ENCODE measurements around the gene HIVEP3.

The HIVEP3 gene

DNA sequence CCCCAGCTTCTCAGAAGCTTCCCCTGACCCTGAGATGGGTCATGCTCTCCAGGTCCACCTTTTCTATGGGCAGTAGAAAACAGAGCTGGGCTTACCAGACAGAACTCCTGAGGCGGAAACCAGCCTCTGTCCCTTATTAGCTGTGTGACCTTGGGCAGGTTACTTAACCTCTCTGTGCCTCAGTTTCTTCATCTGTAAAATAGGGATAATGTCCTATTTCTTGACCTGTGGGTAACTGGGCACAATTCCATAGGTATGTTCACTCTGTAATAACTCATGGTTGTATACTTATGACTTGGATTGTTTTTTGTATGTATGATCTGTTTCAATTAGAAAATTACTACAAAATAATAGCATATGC, 377.1 kb downstream of the HIVEP3 start:
- TF ChIP-seq POLR2A (IDR thresholded peaks at IDR 0.05; ENCODE audit: low read length) (no peak), GATA1 (IDR thresholded peaks at IDR 0.05; ENCODE audit: low read depth, low read length) (no peak)
- no peak for DNase-seq

- no peak for DNase-seq
- TF ChIP-seq GATA1 (IDR thresholded peaks at IDR 0.05; ENCODE audit: low read depth, low read length) (no peak), POLR2A (IDR thresholded peaks at IDR 0.05; ENCODE audit: low read length) (no peak)
Measured at GRCh38 chr1:41540886-41541591, 377.7 kb downstream of the HIVEP3 start.

GRCh38 chr1:41539999-41540398, 378.7 kb downstream of the HIVEP3 start:
- DNase-seq: no peak
- TF ChIP-seq GATA1 (IDR thresholded peaks at IDR 0.05; ENCODE audit: low read depth, low read length): no peak

- TF ChIP-seq POLR2A (IDR thresholded peaks at IDR 0.05; ENCODE audit: low read length) (no peak), GATA1 (IDR thresholded peaks at IDR 0.05; ENCODE audit: low read depth, low read length) (no peak)
- no peak for DNase-seq
Measured at GRCh38 chr1:41539418-41539805, 379.3 kb downstream of the HIVEP3 start.

DNA sequence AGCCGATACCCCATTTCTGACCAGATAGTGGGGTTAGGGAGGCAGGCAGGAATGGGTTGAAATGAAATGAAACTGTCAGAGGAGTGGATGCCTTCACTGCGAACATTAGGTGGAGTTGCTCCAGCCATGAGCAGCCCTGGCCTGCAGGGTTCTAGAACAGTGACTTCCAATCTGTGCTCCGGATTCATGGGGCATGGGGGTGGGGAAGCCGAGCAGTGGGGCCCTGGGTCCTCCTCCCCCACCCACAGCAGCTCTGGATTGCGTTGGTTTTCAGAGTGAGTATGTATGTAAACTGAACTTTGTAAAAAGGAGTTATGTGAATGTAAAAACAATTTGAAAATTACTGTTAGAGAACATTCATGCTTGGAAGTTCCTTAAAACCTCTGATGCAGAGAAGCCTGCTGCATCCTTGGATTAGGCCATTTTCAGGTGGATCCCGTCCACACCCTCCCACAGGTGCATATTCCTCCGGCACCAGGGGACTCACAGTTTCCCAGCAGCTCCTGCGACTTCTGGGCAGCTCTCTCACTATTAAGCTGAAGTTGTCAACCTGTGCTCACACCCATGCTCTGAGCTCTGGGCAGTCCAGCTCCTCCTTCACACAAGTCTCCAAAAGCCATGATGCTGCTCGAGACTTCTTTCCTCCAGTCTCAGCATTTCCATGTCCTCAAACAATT, 379.8 kb downstream of the HIVEP3 start:
- no peak for TF ChIP-seq POLR2A (IDR thresholded peaks at IDR 0.05; ENCODE audit: low read length)
- TF ChIP-seq GATA1 (IDR thresholded peaks at IDR 0.05; ENCODE audit: low read depth, low read length): no peak
- no peak for DNase-seq

DNA sequence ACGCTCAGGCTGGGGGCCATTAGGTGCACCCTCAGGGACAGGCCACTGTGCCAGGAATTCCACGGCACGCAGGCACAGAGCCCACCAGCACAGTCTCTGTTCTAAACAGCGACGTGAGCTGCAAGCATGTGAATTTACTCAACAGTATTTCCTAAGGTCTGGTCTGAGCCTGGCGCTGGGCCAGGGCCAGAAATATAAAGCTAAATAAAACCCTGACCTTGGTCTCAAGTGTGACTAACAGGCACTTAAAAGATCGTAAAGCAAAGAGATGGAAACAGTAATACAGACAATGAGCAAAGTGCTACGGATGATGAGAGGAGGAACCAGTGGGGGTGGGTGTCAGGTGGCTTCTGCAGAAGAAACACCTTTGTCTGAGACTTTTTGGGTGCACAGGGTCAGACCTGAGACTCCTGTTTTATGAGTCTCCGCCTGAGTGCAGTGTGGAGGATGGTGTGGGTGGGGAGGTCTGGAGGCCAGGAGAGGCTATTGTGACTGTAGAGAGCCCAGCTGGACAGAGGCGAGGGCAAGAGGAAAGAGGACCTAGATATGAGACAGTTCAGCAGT, 380.9 kb downstream of the HIVEP3 start:
- no peak for DNase-seq
- TF ChIP-seq GATA1 (IDR thresholded peaks at IDR 0.05; ENCODE audit: low read depth, low read length) (no peak), POLR2A (IDR thresholded peaks at IDR 0.05; ENCODE audit: low read length) (no peak)

GRCh38 chr1:41537251-41537650, 381.5 kb downstream of the HIVEP3 start:
- no peak for DNase-seq
- TF ChIP-seq POLR2A (IDR thresholded peaks at IDR 0.05; ENCODE audit: low read length) (no peak), GATA1 (IDR thresholded peaks at IDR 0.05; ENCODE audit: low read depth, low read length) (no peak)

GRCh38 chr1:41536361-41536802, 382.3 kb downstream of the HIVEP3 start:
- no peak for DNase-seq

DNA sequence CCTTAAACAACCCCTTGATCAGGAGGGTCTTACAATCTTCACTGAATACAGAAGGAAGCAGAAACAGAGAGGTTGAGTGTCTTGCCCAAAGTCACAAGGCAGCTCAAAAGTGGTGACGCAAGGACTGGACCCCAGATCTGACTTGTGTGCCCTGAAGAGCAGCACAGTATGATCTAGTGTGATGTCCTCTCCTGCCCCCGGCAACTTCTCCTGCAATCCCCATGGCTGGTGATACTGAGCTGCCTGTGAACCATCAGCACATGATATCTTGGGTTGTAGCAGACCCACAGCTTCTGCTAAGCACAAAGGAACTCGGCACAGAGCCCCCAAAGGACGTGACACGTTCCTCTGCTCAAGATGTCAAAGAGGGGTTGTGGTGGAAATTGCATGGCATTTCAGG, 383.0 kb downstream of the HIVEP3 start:
- TF ChIP-seq POLR2A (IDR thresholded peaks at IDR 0.05; ENCODE audit: low read length): no peak
- no peak for TF ChIP-seq GATA1 (IDR thresholded peaks at IDR 0.05; ENCODE audit: low read depth, low read length)
- no peak for DNase-seq

More at GRCh38 chr1:41536361-41536802, 382.3 kb downstream of the HIVEP3 start:
- TF ChIP-seq GATA1 (IDR thresholded peaks at IDR 0.05; ENCODE audit: low read depth, low read length) (no peak), POLR2A (IDR thresholded peaks at IDR 0.05; ENCODE audit: low read length) (no peak)

- no peak for TF ChIP-seq POLR2A (IDR thresholded peaks at IDR 0.05; ENCODE audit: low read length)
- TF ChIP-seq GATA1 (IDR thresholded peaks at IDR 0.05; ENCODE audit: low read depth, low read length): no peak
- no peak for DNase-seq
Measured at GRCh38 chr1:41535276-41535675, 383.4 kb downstream of the HIVEP3 start.

- no peak for TF ChIP-seq POLR2A (IDR thresholded peaks at IDR 0.05; ENCODE audit: low read length)
- TF ChIP-seq GATA1 (IDR thresholded peaks at IDR 0.05; ENCODE audit: low read depth, low read length): no peak
- no peak for DNase-seq
Measured at GRCh38 chr1:41534181-41535076, 384.3 kb downstream of the HIVEP3 start.

DNA sequence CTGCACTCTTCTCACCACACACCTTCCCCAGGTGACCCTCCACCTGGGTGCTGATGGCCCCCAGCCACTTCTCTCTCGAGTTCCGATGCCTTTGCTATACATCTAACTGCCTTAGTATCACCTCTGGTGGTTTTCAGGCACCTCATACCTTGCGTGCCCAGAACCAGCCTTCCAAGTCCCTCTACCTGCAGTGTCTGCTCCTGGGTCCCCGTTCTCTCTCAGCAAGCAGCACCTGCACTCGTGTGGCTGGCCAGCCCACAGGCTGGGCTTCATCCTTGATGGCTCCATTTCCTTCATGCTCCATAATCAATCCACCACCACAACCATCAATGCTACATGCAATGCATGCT, 385.0 kb downstream of the HIVEP3 start:
- TF ChIP-seq POLR2A (IDR thresholded peaks at IDR 0.05; ENCODE audit: low read length) (no peak), GATA1 (IDR thresholded peaks at IDR 0.05; ENCODE audit: low read depth, low read length) (no peak)

GRCh38 chr1:41533016-41533730, 385.5 kb downstream of the HIVEP3 start:
- no peak for DNase-seq
- TF ChIP-seq GATA1 (IDR thresholded peaks at IDR 0.05; ENCODE audit: low read depth, low read length) (no peak), POLR2A (IDR thresholded peaks at IDR 0.05; ENCODE audit: low read length) (no peak)

More for the DNA sequence above, 385.0 kb downstream of the HIVEP3 start:
- DNase-seq: no peak

Data from erythroblast (primary cell).